ENCODE data around the gene PLIN4.
A peak's percentile ranks its signal among the peaks of the same experiment; 100 is the strongest.
"Not testable (repeated sequence)": the region's sequence is repeated elsewhere in the genome, so short reads cannot be mapped to it uniquely, and the experiment has no call there.

Gene PLIN4

DNA sequence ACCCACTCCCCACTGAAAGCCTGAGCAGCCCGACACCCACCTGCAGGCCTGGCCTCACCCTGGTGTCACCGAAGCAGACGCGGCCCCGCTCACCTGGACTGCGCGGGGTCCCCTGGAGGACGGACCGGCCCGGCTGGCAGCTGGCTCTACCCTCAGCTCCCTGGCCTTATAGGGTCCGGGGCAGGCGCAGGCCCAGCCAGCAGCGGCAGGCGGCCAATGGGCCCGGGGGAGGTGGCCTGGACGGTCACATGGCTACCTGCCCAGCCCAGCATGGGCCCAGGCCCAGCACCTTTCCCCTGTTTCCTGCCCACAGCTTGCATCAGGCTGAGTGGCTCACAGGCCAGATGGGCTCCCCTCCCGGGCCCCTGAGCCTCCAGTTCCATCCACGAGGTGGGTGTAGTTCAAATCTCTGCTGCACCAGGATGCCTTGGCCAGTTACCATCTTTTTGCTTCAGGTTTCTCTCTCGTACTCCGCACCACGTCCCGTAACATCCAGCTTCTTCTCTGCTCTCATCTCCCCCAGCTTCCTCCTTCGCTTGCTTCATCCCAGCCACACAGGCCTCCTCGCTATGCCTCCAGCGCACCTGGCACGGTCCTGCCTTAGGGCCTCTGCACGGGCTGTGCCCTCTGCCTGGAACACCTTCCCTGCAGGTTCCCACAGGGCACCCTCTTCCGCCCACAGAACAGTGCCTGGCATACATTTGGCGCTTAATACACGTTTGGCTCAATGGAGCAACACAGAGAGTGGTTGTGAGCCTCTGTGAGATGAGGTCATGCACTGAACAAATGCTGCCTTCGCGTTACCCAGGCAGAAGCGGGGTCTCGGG lies at the start of gene PLIN4:
Gene PLIN4 (minus strand): TSS at position 142 of the 827 bp plus-strand sequence. CDS start 214 bp downstream, outside the sequence.
- peak; percentile 15 for DNase-seq

GRCh38 chr19:4567584-4568071 lies 49.3 kb upstream of the PLIN4 start:
- DNase-seq, result no peak

GRCh38 chr19:4566402-4567051 lies 48.2 kb upstream of the PLIN4 start:
- DNase-seq, result no peak

DNA sequence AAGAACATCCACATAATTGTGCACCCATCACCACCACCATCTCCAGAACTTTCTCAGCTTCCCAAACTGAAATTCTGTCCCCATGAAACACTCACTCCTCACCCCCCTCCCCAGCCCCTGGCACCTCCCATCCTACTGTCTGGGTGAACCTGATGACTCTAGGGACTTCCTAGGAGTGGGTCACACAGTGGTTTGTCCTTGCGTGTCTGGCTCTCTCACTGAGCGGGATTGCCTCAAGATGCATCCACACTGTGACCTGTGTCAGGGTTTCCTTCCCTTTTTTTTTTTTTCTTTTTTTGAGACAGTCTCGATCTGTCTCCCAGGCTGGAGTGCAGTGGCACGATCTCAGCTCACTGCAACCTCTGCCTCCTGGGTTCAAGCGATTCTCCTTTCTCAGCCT lies 45.3 kb upstream of the PLIN4 start:
- not testable (repeated sequence) for DNase-seq

DNA sequence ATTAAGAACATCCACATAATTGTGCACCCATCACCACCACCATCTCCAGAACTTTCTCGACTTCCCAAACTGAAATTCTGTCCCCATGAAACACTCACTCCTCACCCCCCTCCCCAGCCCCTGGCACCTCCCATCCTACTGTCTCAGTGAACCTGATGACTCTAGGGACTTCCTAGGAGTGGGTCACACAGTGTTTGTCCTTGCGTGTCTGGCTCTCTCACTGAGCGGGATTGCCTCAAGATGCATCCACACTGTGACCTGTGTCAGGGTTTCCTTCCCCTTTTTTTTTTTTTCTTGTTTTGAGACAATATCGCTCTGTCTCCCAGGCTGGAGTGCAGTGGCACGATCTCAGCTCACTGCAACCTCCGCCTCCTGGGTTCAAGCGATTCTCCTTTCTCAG lies 43.8 kb upstream of the PLIN4 start:
- not testable (repeated sequence) for DNase-seq

GRCh38 chr19:4559569-4559968 lies 41.3 kb upstream of the PLIN4 start, which contains the start of gene SEMA6B:
Gene SEMA6B, minus strand, starts transcription at chr19:4559684. Its CDS starts 1,227 bp downstream, at chr19:4558457.
- peak; percentile 21 for DNase-seq

DNA sequence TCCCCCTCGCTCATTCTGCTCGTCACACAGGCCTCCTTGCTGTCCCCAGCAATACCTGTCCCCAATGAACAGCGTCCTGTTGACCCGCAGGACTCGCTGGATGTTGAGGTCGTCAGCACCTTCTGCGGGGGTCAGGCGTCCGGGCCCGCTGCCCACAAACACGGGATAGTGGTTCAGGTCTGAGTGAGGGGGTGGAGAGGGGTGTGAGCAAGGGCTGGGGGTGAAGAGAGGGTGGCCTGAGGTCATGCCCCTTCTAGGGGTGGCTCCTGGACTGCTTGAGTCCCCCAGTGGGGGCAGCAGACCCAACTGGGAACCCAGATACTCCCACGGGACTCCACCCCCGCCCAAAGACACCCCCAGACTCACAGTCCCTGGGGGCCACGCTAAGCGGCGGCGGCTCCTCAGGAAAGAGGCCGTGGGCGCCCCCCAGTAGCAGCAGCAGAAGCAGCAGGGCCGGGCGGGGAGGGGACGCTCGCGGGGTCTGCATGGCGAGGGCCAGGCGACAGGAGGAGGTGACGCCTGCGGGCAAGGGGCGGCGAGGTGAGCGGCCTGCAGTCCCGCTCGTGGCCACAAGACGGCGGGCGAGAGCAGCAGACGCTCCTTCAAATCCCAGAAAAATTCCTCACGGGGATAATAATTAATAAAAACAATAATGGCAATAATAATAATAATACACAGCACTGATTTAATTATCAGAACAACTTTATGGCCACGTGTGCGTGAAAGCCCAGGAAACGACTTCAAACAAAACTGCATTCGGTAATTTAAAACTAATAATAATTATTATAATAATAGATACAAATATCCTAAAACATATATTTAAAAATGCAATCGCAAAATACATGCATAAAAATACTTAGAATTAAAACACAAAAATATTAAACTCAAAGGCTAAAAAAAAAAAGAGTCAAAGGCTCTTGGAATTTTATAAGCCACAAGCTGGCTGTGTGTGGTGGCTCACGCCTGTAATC lies 40.0 kb upstream of the PLIN4 start:
- no peak for DNase-seq

DNA sequence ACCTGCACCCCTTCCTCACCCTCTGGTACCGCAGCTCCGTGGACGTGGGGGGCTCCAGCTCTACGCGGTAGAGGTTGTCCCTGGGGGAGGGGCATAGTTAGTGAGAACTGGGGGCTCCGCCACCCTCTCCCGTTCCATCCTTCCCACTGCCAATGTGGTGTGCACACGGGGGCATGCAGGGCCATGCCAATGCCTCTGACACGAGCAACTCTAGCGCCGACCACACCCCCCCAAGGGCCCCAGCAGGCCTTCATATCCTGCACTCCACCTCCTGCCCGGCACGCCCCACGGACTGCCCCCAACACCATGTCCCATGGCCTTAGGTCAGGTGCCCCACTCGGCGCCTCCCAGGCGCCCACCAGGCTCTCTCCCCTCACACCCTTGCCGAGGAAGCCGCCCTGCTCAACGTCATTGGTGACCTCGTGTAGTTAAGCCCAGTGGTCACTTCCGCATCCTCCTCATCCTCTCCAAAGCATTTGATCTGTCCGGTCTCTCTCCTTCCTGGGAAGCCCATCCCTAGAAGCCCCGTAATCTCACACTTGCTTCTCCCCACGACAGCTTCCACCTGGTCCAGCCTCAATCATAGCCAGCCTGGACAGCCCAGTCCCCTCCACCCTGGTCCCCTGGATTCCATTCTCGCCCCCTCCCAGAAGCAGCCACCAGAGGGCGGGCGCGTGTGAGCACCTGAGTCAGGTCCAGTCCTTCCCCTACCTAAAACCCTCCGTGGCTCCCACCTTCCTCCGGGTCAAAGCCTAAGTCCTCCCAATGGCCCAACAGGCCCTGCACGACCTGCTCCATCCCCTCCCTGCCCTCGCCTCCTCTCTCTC lies 39.1 kb upstream of the PLIN4 start:
- DNase-seq, result no peak

DNA sequence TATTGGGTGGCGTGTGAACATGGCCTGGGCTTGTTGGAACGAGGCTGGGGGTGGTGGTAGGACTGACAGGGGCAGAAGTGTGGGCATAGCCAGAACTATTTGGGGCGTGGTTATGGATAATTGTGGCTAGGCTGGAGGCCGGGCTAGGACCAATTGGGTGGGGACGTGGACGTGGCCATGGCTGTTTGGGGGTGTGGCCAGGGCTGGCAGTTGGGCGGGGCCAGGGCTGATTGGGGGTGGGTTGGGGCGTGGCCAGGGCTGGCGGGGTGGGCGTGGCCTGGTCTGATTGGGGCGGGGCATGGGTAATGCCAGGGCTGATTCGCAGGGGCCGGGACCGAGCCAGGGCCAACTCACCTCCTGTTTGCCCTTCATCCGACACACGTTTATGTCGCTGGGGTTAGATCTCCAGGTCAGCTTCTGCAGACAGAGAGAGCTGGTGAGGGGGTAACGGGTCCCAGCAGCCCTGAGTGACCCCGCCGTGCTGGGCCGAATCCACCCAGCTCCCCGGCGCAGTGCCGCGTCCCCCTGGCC lies 38.4 kb upstream of the PLIN4 start:
- peak; percentile 22 for DNase-seq

- no peak for DNase-seq
Observed at GRCh38 chr19:4555657-4556561, 37.6 kb upstream of the PLIN4 start.

GRCh38 chr19:4554717-4555116 lies 36.4 kb upstream of the PLIN4 start:
- no peak for DNase-seq

DNA sequence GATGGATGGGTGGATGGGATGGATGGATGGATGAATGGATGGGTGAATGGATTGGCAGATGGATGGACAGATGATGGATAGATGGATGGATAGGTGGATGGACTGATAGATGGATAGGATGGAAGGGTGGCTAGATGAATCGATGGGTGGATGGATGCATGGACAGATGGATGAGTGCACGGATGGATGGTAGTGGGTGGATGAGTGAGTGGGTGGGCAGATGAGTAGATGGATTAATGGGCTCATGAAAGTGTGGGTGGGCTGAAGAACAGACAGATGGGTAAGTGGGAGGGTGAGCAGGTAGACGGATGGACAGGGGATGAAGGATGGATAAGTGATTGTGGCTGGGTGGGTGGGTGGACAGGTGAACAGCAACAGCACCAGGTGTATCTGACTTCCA lies 35.5 kb upstream of the PLIN4 start:
- no peak for DNase-seq

GRCh38 chr19:4553092-4553695 lies 34.9 kb upstream of the PLIN4 start:
- DNase-seq, result no peak

DNA sequence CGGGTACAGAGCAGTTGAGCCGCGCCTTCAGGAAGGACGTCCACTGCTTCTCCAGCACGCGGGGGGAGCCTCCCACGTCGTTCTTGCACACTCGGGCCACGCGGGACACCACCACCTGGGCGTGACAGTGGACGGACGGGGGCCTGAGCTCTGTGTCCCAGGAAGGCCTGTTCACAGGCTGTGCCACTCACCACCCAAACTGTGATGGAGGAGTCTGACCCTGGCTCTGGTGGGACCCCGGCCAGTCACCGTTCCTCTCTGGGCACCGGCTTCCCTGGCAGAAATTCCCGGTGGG lies 34.2 kb upstream of the PLIN4 start:
- DNase-seq, result no peak

DNA sequence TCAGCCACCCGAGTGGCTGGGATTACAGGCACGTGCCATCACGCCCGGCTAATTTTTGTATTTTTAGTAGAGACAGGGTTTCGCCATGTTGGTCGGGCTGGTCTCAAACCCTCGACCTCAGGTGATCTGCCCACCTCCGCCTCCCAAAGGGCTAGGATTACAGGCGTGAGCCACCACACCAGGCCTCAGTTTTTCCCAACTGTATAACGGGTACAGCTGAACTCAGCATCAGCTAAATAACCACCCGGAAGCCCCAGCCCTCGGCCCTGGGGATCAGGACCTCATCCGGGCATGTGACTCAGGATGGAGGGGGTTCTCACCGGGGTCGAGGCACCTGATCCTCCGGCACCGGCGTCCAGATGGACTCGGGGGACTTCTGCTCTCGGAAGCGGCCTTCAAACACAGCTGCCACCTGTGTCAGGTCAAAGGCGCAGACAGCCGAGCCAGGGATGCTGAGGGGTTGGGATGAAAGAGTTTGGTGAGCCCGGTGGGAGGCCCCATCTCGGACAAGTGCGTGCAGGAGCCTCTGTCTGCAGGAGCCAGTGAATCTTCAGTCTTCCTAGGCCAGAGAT lies 32.3 kb upstream of the PLIN4 start:
- DNase-seq, result no peak

- DNase-seq, result no peak
Observed at GRCh38 chr19:4550018-4550417, 31.7 kb upstream of the PLIN4 start.

GRCh38 chr19:4548238-4548584 lies 29.9 kb upstream of the PLIN4 start:
- no peak for DNase-seq

DNA sequence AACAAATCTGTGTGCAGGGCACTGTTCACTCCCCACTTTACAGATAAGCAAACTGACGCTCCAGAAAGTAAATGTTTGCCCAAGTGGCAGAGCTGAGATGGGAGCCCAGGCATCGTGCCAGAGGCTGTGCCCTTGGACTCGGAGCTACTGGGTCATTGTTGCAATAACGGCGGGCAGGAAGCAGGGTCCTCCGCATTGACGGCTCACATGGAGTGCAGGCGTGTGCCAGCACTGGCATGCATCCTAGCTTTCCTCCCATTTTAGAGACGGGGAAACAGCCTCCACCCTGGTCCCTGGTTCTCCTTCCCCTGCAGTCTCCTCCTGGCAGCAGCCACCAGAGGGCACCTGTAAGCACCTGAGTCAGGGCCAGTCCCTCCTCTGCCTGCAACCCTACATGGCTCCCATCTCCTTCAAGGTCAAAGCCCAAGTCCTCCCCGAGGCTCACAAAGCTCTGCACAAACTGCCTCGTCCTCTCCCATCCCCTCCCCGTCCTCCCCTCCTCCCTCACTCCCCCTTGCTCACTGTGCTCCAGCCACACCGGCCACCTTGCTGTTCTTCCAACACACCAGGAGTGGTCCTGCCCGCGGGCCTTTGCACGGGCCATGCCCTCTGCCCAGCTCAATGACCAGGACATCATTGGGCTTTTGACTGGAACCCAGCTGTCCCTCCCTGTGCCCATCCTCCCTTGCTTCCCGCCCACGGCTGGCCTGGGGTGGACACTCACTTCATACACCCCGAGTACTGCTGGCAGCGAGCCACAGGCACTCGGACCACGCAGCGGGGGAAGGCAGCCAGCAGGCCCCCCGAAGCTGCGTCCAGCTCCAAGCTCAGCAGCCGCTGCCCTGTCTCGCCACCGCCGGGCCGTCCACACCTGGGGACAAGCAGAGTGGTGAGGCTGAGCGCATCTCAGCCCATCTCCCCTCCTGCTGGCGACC lies 29.3 kb upstream of the PLIN4 start:
- no peak for DNase-seq

All from HCEC 1CT (cell line).